GM12878 (cell line): Measurements from ENCODE around the gene LSM2. TPM values are rescaled to one million over a fixed set of nuclear protein-coding genes. Genes with fewer than 3 reads are reported as not detected.

Experiments used
- BMI1 ChIP-seq: fragments of 450-650 bp; IDR thresholded peaks from 2 replicates; pipeline ENCODE4 v1.6.1; 2016; ENCODE audit warnings: mild to moderate bottlenecking, moderate library complexity, borderline replicate concordance
- CHD1 ChIP-seq: IDR thresholded peaks from 2 replicates; pipeline ENCODE4 v1.6.1; 2012; ENCODE audit warnings: low read depth, low read length, improper control_type of control experiment
- CREM ChIP-seq: IDR thresholded peaks from 2 replicates; pipeline ENCODE4 v1.6.1; 2014; ENCODE audit warnings: antibody characterized with exemption, low read depth
- EED ChIP-seq: sonication (generic); IDR thresholded peaks from 2 replicates; pipeline ENCODE4 v1.6.1; 2016; ENCODE audit warnings: antibody characterized with exemption, low read depth
- EP300 ChIP-seq, 2 experiments: fragments of 150-350 bp in 1 of 2; IDR thresholded peaks; 2 replicates each; pipeline ENCODE4 v1.6.1; 2011 to 2012; ENCODE audit warnings: low read depth in 2 of 2, low read length in 2 of 2, borderline replicate concordance in 1 of 2, improper control_type of control experiment in 1 of 2, inconsistent platforms in 1 of 2; ENCODE audit not compliant: control insufficient read depth in 1 of 2
- EZH2 ChIP-seq: IDR thresholded peaks from 2 replicates; pipeline ENCODE4 v1.6.1; 2012; ENCODE audit warnings: low read depth, mild to moderate bottlenecking, control low read depth, inconsistent platforms, low read length, borderline replicate concordance; ENCODE audit not compliant: control insufficient read depth
- FOXM1 ChIP-seq: IDR thresholded peaks from 2 replicates; pipeline ENCODE4 v1.6.1; 2012; ENCODE audit warnings: low read depth, mild to moderate bottlenecking, inconsistent platforms, low read length, moderate library complexity
- JUNB ChIP-seq: IDR thresholded peaks from 2 replicates; pipeline ENCODE4 v1.6.1; 2016; ENCODE audit warnings: antibody characterized with exemption, mild to moderate bottlenecking
- KAT2A ChIP-seq: conservative IDR thresholded peaks from 2 replicates; pipeline ENCODE4 v1.6.1; 2011; ENCODE audit warnings: low read depth, low read length; ENCODE audit not compliant: control insufficient read depth
- MEF2A ChIP-seq: IDR thresholded peaks from 2 replicates; pipeline ENCODE4 v1.6.1; 2011; ENCODE audit warnings: low read depth, mild to moderate bottlenecking, low read length, moderate library complexity; ENCODE audit not compliant: insufficient read depth
- MXI1 ChIP-seq: fragments of 150-350 bp; IDR thresholded peaks from 2 replicates; pipeline ENCODE4 v1.6.1; 2011; ENCODE audit warnings: low read depth, mild to moderate bottlenecking, inconsistent platforms, low read length, improper control_type of control experiment
- MYB ChIP-seq: fragments of 150-350 bp; IDR thresholded peaks from 2 replicates; pipeline ENCODE4 v1.6.1; 2014; ENCODE audit warnings: mild to moderate bottlenecking, low read depth, low read length, borderline replicate concordance
- NBN ChIP-seq: fragments of 450-650 bp; IDR thresholded peaks from 2 replicates; pipeline ENCODE4 v1.6.1; 2016
- PAX5 ChIP-seq: IDR thresholded peaks from 2 replicates; pipeline ENCODE4 v1.6.1; 2011; ENCODE audit warnings: low read depth, low read length, borderline replicate concordance
- PML ChIP-seq: IDR thresholded peaks from 2 replicates; pipeline ENCODE4 v1.6.1; 2012; ENCODE audit warnings: low read length, inconsistent platforms
- RAD51 ChIP-seq: fragments of 450-650 bp; IDR thresholded peaks from 2 replicates; pipeline ENCODE4 v1.6.1; 2016; ENCODE audit warnings: moderate library complexity, mild to moderate bottlenecking, inconsistent platforms
- STAT1 ChIP-seq: fragments of 450-650 bp; conservative IDR thresholded peaks from 2 replicates; pipeline ENCODE4 v1.6.1; 2014; ENCODE audit warnings: antibody characterized with exemption, mild to moderate bottlenecking
- SUPT20H ChIP-seq: IDR thresholded peaks from 2 replicates; pipeline ENCODE4 v1.6.1; 2011; ENCODE audit warnings: low read depth, mild to moderate bottlenecking, low read length, moderate library complexity, borderline replicate concordance; ENCODE audit not compliant: control insufficient read depth
- TCF12 ChIP-seq: IDR thresholded peaks from 2 replicates; pipeline ENCODE4 v1.6.1; 2011; ENCODE audit warnings: low read depth, mild to moderate bottlenecking, low read length
- ZBTB33 ChIP-seq: fragments of 450-650 bp; IDR thresholded peaks from 2 replicates; pipeline ENCODE4 v1.6.1; 2017; ENCODE audit warnings: mild to moderate bottlenecking
- polyA plus RNA-seq, 11 experiments: library from polyadenylated mRNA; depleted of rRNA in 4 of 11; unstranded in 6 of 11; stranded (reverse) in 5 of 11; fragments of >200 nt; fragmentation: Nextera tagmentation in 4 of 11; fragmentation: Illumina TruSeq in 1 of 11; extraction: Ambion mirVana in 4 of 11; extraction: Trizol in 1 of 11; gene quantifications; 1 replicate in 1 of 11; 2 replicates in 10 of 11; pipeline versions ENCODE4 v1.2.1 to v1.2.3, GENCODE V29; 2011 to 2016; ENCODE audit warnings: inconsistent platforms in 2 of 11, missing spikeins in 2 of 11, low read depth in 1 of 11
- total RNA-seq, 4 experiments: library from RNA; depleted of rRNA in 3 of 4; stranded (reverse); fragments of >200 nt in 3 of 4; fragmentation: Illumina TruSeq in 1 of 4; extraction: Trizol in 1 of 4; gene quantifications; 2 replicates each; pipeline versions ENCODE4 v1.2.1 to v1.2.3, GENCODE V29; 2013 to 2021

Gene LSM2
- total and polyA plus RNA-seq, 10 of the 15 experiments (the other 5 are each of a cell fraction or from before 2014, with no cell fraction given), result 99.1 to 276 (median 153) TPM

DNA sequence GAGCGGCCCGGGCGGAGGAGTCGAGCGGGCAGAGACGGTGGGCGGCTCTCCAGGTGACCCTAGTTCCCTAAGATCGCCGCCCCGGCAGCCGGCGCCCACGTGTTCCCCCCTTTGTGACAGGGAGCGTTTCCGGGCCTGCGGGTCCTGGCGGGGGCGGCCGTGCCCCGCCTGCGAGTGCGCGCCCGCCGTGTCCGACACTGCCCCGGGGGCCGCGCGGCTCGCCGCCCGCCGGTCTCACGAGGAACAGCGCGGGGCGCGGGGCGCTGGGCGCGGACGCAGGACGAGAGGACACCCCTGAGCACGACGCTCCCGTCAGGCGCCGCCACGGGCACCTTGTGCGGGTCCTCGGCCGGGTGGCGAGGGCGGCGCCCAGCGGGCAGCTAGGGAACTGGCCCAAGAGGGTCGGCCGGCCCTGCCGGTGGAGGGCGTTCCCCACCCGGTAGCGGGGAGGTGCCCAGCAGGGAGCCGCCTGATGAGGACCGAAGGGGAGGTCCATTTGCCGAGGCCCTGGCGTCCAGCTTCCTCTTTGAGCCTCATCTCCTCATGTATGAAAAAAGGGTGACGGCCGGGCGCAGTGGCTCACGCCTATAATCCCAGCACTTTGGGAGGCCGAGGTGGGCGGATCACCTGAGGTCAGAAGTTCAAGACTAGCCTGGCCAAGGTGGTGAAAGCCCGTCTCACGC is 11.0 kb downstream of the LSM2 start, which contains the start of gene VARS1 (continued):
- TF ChIP-seq EZH2 (no peak), CHD1 (no peak), EED (no peak), MEF2A (peak; percentile 49; the same call in 1 of the 2 replicates), NBN (peak; percentile 57; the same call in 1 of the 2 replicates), EP300 (IDR thresholded peaks at IDR 0.05; ENCODE audit: borderline replicate concordance in 1 of 2, control insufficient read depth in 1 of 2, low read depth in 2 of 2, low read length in 2 of 2) (no peak), KAT2A (no peak), TCF12 (0 out of 2 replicates have a peak, but pooled peaks have one; percentile 43), MXI1 (peak; percentile 99), PAX5 (no peak), FOXM1 (no peak), PML (no peak; the same call in 1 of the 2 replicates), STAT1 (peak; percentile 100), RAD51 (0 out of 2 replicates have a peak, but pooled peaks have one; percentile 35), MYB (peak; percentile 98), JUNB (no peak), CREM (peak; percentile 12; the same call in 1 of the 2 replicates), SUPT20H (no peak), BMI1 (no peak), ZBTB33 (peak; percentile 75; the same call in 1 of the 2 replicates)
